Measurements from ENCODE around the gene RNF130. TPM values are rescaled to one million over a fixed set of nuclear protein-coding genes. Genes with fewer than 3 reads are reported as not detected.
A peak's percentile ranks its signal among the peaks of the same experiment; 100 is the strongest.

RNF130 gene
- total and polyA plus RNA-seq, 7 donors, result 34.3 to 144 (median 64.1) TPM

GRCh38 chr5:179909224-179909623 is 162.3 kb downstream of the RNF130 start:
- no peaks in the 10 kb centered on the region for H3K9me3 ChIP-seq
- peaks cover 0 to 7% (median 2%) of the 10 kb centered on the region in 4 donors for H3K36me3 ChIP-seq
- TF ChIP-seq EP300 (IDR thresholded peaks at IDR 0.05) (no peak), POLR2A (IDR thresholded peaks at IDR 0.05) (no peak), CTCF (IDR thresholded peaks at IDR 0.05) (no peak), POLR2AphosphoS5 (IDR thresholded peaks at IDR 0.05) (no peak)
- intact Hi-C loops (cut with DNase I), result loop anchor here (5.0 kb wide), 4 partner anchors 52 to 163 kb away; partner anchors contain the start of genes MGAT4B, MRNIP and RNF130
- no peak for DNase-seq
- peaks cover 0 to 21% (median 19%) of the 10 kb centered on the region in 4 donors for H3K4me1 ChIP-seq
- no peaks in the 10 kb centered on the region for H3K27me3 ChIP-seq
- no peak overlapping the region for H3K4me3 ChIP-seq
- H3K27ac ChIP-seq, result no peak overlapping the region
- WGBS, 2 donors, result 91 to 94% methylated on average over 6 of the region's 6 CpGs

- Histone ChIP-seq H3K27ac (peak overlapping the region; percentile 78 to 85 (median 80)), H3K27me3 (no peaks in the 10 kb centered on the region), H3K36me3 (peaks cover 0 to 14% (median 2%) of the 10 kb centered on the region in 4 donors), H3K4me3 (peak overlapping the region in 3 of 4 donors; percentile 61 to 72 (median 71)), H3K4me1 (peaks cover 0 to 21% (median 19%) of the 10 kb centered on the region in 4 donors), H3K9me3 (no peaks in the 10 kb centered on the region)
- intact Hi-C loops (cut with DNase I), result loop anchor here (1.0 to 5.0 kb wide), 5 partner anchors 51 to 182 kb away; partner anchors contain the start of genes MGAT4B, MRNIP and RNF130
- no peak for DNase-seq
- no peak for TF ChIP-seq POLR2AphosphoS5 (IDR thresholded peaks at IDR 0.05)
- TF ChIP-seq POLR2A (IDR thresholded peaks at IDR 0.05), result no peak
- TF ChIP-seq EP300 (IDR thresholded peaks at IDR 0.05), result no peak
- TF ChIP-seq CTCF (IDR thresholded peaks at IDR 0.05), result no peak
- WGBS, 2 donors, result 91% methylated on average over 16 of the region's 16 CpGs
These were observed 163.0 kb downstream of the RNF130 start for GRCh38 chr5:179908528-179908927.

GRCh38 chr5:179907556-179908324 is 163.8 kb downstream of the RNF130 start, which contains the start of gene TBC1D9B:
Gene TBC1D9B, minus strand, starts transcription at chr5:179907897. Its CDS starts 76 bp downstream, at chr5:179907821.
- Histone ChIP-seq H3K27me3 (no peaks in the 10 kb centered on the region), H3K4me3 (peak within 1 kb of the TSS; percentile 52 to 72 (median 66)), H3K27ac (peak within 1 kb of the TSS; percentile 78 to 85 (median 80)), H3K36me3 (peaks cover 0 to 22% (median 5%) of the 10 kb centered on the region in 4 donors), H3K9me3 (no peaks in the 10 kb centered on the region), H3K4me1 (peaks cover 0 to 21% (median 19%) of the 10 kb centered on the region in 4 donors)
- peak; percentile 88 for DNase-seq
- intact Hi-C loops (cut with DNase I), result loop anchor here (1.0 to 5.0 kb wide), 5 partner anchors 50 to 183 kb away; partner anchors contain the start of genes MGAT4B, MRNIP and RNF130
- 1% methylated on average over 105 of the region's 105 CpGs for WGBS, 2 donors
- TF ChIP-seq POLR2A (IDR thresholded peaks at IDR 0.05), result no peak
- peak in 2 of 4 donors; percentile 65 to 67 for TF ChIP-seq POLR2AphosphoS5 (IDR thresholded peaks at IDR 0.05)
- no peak for TF ChIP-seq EP300 (IDR thresholded peaks at IDR 0.05)
- TF ChIP-seq CTCF (IDR thresholded peaks at IDR 0.05), result no peak

- TF ChIP-seq POLR2A (IDR thresholded peaks at IDR 0.05), result no peak
- no peak for TF ChIP-seq POLR2AphosphoS5 (IDR thresholded peaks at IDR 0.05)
- no peak for TF ChIP-seq EP300 (IDR thresholded peaks at IDR 0.05)
- TF ChIP-seq CTCF (IDR thresholded peaks at IDR 0.05), result no peak
- H3K27ac ChIP-seq, result peak overlapping the region; percentile 73 to 85 (median 80)
These were observed 164.6 kb downstream of the RNF130 start for GRCh38 chr5:179906795-179907555.

More at GRCh38 chr5:179906795-179907555, 164.6 kb downstream of the RNF130 start:
- intact Hi-C loops (cut with DNase I), result loop anchor here (5.0 kb wide), 4 partner anchors 50 to 165 kb away; partner anchors contain the start of genes MGAT4B, MRNIP and RNF130
- peak overlapping the region; percentile 52 to 72 (median 66) for H3K4me3 ChIP-seq
- no peaks in the 10 kb centered on the region for H3K27me3 ChIP-seq
- 6 to 13% methylated on average over 50 of the region's 50 CpGs for WGBS, 2 donors
- peak; percentile 75 for DNase-seq
- peaks cover 0 to 21% (median 19%) of the 10 kb centered on the region in 4 donors for H3K4me1 ChIP-seq
- no peaks in the 10 kb centered on the region for H3K9me3 ChIP-seq
- H3K36me3 ChIP-seq, result peaks cover 0 to 29% (median 10%) of the 10 kb centered on the region in 4 donors
